ENCODE data around the gene TOP2A.
"Not testable (repeated sequence)": the region's sequence is repeated elsewhere in the genome, so short reads cannot be mapped to it uniquely, and the experiment has no call there.

DNA sequence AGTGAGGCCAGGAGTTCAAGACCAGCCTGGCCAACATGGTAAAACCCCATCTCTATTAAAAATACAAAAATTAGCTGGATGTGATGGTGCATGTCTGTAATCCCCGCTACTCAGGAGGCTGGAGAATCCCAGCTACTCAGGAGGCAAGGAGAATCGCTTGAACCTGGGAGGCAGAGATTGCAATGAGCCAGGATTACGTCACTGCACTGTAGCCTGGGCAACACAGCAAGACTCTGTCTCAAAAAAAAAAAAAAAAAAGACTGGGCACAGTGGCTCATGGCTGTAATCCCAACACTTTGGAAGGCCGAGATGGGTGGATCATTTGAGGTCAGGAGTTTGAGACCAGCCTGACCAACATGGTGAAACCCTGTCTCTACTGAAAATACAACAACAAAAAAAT is 8.2 kb downstream of the TOP2A start:
- TF ChIP-seq, protein P1, sequence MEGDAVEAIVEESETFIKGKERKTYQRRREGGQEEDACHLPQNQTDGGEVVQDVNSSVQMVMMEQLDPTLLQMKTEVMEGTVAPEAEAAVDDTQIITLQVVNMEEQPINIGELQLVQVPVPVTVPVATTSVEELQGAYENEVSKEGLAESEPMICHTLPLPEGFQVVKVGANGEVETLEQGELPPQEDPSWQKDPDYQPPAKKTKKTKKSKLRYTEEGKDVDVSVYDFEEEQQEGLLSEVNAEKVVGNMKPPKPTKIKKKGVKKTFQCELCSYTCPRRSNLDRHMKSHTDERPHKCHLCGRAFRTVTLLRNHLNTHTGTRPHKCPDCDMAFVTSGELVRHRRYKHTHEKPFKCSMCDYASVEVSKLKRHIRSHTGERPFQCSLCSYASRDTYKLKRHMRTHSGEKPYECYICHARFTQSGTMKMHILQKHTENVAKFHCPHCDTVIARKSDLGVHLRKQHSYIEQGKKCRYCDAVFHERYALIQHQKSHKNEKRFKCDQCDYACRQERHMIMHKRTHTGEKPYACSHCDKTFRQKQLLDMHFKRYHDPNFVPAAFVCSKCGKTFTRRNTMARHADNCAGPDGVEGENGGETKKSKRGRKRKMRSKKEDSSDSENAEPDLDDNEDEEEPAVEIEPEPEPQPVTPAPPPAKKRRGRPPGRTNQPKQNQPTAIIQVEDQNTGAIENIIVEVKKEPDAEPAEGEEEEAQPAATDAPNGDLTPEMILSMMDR (IDR thresholded peaks at IDR 0.05) = not testable (repeated sequence)
- not testable (repeated sequence) for TF ChIP-seq POLR2A (IDR thresholded peaks at IDR 0.05)
